HG02763 (cell line): ENCODE data around the gene GPR55.

Experiments used
- ATAC-seq: cut with Tn5 transposase; IDR thresholded peaks from one replicate; pipeline ENCODE4 v1.9.1; 2021; ENCODE audit warnings: mild to moderate bottlenecking, moderate library complexity; ENCODE audit not compliant: unreplicated experiment

Gene GPR55

DNA sequence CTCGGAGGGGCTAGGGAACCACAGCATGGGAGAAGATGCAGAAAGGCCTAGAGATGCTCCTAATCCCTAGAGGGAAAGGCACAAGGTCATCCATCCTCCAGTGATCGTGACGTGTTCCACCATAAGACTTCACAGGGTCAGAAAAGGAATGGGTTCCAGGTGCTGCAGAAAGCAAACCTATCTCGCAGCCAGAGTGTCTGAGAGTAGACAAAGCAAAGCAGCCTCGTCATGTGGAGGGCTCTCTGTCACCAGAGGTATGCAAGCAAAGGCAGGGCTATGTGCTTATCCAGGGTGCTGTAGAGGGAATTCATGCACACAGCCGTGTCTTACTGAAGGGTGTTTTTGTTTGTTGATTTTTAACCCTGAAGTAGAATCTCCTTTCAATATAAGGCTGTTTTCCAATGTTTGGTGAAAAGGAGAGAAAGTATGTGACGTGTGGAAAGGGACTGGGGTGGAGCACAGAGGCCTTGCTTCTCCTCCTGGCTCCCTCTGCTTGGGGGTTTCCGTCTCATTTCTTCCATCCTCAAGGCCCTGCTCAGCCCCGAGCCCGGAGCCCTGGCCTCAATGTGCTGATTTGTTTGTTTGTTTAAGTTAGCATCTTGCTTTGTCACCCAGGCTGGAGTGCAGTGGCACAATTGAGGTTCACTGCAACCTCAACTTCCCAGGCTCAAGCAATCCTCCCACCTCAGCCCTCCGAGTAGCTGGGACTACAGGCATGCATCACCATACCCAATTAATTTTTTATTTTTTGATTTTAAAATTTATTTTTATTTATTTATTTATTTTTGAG lies 3.0 kb downstream of the GPR55 start:
- ATAC-seq: no peak

DNA sequence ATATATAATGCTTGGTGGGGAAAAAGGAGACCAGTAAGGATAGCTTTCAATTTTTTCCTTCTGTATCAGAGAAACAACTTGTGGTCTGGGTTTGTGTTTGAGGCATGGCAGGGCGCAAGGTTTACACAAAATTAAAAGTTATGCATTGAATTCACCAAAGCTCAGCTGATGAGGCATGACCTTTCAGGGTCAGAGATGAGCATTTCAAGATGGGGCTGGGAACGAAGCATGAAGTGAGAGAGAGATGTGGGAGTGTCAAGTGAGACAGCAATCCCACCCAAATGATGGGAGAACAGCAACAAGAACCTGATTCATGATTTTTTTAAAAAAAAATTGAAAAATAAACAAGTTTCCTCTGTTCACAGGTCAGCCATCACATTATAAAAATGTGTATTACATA lies 4.9 kb downstream of the GPR55 start:
- no peak for ATAC-seq

DNA sequence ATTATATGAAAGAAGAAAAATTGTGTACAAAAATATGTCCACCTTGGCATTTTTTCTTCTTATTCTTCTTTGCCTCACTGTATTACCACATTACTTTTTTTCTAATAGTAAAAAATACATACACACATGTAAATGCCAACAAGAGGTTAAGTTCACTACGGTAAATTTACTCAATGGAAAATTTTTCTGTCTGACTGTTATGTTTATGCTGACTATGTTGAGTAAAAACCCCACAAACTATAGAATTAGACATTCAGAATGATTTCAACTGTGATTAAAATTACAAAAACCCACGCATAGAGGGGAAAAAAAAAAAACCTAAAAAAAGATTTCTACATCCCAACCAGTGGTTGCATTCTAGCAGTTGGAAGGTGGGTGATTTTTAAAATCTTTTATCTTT lies 5.4 kb downstream of the GPR55 start:
- no peak for ATAC-seq

DNA sequence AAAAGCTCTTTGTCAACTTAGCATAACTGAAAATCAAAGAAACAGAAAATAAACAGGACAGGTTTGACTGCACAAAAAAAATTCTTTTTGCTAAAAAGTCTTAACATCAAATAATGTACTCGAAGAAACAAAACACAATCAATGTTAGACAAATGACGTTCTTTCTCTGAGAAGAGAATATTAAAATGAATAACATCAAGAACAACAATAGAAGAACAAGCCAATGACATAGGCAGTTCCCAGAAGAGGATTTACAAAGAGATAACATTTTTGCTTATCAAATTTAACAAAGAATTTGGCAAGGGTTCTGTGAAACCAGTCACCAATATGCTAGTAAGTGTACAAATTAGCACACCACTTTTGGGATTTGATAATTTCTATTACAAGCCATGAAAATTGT lies 5.8 kb downstream of the GPR55 start:
- no peak for ATAC-seq

DNA sequence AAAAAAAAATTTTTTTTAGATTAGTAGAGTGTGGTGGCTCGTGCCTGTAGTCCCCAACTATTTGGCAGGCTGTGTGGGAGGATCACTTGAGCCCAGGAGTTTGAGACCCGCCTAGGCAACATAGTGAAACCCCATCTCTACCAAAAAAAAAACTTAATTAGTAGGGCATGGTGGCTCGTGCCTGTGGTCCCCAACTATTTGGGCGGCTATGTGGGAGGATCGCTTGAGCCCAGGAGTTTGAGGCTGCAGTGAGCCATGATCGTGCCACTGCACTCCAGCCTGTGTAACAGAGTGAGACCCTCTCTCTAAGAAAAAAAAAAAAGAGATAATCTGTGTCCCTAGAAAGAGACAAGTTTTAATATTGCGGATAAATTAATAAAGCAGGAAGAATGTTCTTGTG lies 8.8 kb downstream of the GPR55 start:
- no peak for ATAC-seq

DNA sequence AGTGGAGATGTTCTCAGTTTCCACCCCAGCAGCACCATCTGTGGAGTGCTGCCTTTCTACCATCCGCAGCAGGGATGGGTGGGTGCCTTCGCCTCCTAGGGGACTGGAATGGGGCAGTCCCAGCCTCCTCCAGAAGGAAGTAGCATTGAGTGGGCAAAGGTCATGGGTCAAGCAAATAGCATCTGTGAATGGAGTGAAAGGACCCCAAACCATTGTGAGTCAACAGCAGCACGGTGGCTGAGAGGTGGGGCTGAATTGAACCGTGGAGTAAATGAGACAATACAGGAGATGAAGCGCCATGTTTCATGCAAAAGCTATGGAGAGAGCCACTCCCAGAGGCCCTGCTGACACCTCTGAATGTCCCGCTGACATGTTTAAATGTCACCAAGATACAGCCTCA lies 9.7 kb downstream of the GPR55 start:
- ATAC-seq: no peak

DNA sequence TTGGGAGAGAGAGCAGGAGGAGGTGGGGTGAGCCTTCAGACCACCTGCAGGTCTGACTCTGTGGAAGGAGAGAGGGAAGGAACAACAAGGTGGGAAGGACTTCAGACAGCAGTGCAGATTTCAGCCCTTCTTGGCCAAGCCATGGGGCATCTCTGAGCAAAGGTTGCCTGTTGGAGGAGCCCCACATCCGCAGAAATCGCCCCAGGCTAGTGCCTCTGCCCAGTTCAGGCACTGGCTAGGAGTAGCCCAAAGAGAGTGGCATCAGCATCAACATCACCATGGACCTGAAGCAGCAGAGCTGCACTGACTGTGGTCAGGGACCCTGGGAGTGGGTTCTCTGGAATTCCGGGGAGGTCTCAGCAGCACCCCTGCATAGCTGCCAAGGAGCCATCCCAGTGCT lies 10.2 kb downstream of the GPR55 start:
- no peak for ATAC-seq

DNA sequence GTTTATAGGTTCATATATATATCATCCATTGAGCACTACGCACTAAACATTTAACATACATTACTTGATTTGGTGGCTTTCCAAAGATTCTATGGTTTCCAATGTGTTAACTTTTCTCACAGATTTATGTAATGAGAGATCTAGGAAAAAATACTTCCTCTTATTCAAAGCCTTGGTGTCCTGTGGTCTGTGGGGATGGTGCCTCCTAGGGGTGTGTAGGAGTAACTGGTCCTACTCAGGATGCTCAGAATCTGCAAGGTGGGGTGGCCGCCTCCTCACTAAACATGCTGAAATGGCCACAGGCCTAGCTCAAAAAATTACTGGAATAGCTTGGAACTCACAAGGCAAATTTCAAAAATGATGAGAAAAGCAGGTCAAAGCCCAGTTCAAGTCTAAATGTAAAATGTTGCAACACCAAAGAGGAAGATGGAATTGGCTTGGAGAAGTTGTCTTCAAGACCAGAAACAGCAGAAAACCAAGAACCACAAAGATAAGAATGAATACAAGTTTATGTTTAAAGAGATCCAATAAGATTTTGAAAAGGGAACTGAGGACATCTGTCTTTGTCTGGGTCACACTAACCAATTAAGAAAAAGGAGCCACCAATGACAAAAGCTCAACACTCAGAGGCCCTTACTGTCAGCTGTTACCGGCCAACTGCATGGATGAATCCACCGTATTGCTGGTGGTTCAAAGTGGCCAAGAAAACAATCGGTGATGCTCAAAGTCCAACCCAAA lies 11.5 kb downstream of the GPR55 start:
- ATAC-seq: no peak

DNA sequence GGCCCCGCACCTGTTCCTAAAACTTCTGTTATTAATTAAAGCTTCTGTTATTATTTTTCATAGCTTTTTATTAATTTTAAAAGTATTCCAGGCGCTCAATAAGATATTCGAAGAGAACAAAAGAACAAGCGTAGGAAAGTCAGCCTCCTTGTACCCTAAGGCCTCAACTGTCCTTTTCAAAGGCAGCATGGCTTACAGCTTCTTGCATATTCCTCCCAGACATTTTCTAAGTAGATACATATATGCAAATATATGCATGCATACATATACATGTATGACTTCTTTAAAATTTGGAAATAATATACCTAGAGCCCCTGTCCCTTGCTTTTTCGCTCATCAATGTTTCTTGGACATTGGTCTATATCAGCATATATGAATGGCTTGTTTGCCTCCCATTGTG lies 12.3 kb downstream of the GPR55 start:
- ATAC-seq: no peak

DNA sequence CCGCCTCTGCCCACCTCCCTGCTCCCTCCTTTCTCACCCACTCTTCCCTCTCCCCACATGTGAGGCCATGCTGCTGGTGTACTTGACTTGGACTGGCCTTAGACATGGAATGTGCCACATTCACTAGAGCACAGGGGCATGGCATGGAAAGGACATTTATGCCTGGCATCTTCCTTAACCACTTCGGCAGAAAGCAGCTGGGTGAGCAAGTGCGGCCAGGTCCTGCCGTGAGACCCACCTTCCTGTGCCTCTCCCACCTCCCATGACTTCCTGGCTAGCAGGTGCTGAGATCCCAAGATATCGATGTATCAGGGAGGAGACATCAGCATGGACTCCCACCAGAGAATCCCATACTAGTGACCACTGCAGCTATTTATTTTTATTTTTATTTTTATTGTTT lies 13.0 kb downstream of the GPR55 start:
- no peak for ATAC-seq

DNA sequence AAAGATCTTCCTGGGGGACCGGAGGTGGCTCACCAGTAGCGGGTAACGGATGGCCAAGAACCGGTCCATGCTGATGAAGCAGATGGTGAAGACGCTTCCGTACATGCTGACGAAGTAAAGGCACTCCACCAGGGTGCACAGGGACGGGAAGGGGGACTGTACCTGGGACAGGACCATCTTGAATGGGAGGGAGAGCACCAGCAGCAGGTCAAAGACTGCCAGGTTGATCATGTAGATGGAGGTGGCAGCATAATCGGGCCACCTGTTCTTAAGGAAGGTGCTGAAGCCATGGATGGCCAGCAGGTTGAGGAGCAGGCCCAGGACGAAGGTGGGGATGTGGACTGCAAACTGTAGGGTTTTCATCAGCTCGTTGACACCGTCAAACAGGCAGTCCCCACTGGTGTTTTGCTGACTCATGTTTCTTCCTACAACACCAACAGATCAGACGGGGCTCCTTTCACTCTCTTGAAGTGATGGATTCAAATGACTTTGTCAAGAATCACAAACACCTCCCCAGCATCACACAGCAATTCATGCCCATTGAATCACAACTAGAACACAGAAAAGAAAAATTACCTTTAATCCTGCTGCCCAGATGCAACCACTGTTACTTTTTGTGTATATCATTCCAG lies 14.4 kb downstream of the GPR55 start:
- ATAC-seq: no peak

DNA sequence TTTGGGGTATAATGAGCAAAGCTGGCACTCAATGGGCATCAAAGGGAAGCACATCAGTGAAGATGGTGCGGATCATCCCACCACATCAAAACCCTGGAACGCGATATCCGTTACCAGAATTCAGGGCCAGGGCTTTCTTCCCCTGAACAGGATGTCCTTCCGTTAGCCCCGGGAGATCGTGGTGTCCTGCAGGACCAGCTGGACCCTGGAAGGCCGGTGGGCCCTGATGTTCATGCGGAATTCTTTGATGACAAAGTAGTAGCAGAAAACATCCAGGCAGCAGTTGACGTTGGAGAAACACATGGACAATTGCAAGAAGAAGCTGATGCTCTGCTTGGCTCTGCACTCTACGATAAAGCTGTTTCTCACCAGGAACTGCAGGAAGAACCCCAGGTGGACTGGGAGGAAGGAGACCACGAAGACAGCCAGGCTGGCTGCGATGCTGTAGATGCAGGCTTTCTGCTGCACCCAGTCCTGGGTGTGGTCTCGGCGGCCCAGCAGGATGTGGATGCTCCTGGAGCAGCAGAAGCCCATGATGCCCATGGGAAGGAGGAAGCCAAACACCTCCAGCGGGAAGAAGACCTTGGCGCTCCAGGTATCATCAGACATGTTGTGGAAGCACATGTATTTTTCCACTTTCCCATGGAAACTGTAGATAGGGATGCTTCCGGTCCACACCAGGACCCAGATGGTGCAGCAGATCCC lies 15.0 kb downstream of the GPR55 start:
- ATAC-seq: no peak

DNA sequence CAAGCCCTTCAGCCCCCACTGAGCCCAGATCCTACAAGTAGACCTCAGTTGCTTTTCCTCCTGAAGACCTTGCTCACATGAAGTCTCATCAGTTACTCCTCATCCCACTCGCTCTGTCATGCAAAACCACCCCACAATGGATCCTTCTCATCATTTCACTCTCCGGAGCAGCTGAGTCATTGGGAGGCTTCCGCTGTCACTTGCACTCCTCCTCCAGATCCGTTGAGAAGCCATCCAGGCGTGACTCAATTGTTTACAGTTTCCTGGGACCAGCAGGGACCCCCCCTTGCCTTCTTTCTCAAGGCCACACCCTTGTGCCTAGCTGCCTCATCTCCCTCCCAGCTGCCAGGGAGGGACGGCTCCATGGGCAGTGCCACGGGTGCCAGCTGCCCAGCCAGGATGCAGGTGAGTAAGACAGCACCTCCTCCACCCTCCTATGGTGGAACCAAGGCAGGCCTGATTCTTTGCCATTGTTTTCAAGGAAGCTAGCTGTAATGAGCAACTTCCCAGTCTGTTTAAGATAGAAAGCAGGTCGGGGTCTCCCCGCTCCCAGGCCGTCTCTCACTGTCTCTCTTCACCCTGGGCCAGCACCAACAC lies 16.3 kb downstream of the GPR55 start:
- no peak for ATAC-seq

DNA sequence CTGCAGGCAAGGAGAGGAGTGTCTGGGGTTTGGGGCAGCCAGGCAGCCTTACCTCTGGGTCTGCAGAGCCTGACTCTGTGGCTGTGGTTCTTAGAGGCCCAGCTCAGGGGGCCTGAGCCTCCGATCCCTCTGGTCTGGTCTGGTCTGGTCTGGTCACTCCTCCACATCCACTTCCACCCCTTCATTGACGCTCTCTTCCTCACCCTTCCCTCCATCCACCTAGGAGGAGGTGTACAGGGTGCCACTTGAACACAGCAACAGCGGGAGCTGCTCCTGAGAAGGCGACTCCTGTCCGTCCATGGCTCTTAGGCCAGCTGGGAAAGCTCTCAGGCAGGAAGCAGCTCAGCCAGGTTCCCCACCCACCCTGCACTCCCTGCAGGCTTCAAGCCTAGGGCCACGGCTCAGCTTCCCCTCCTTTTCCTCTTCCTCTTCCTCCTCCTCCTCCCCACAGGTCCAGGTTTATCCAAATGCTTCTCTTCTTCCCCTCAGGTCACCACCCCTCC lies 16.9 kb downstream of the GPR55 start:
- no peak for ATAC-seq

DNA sequence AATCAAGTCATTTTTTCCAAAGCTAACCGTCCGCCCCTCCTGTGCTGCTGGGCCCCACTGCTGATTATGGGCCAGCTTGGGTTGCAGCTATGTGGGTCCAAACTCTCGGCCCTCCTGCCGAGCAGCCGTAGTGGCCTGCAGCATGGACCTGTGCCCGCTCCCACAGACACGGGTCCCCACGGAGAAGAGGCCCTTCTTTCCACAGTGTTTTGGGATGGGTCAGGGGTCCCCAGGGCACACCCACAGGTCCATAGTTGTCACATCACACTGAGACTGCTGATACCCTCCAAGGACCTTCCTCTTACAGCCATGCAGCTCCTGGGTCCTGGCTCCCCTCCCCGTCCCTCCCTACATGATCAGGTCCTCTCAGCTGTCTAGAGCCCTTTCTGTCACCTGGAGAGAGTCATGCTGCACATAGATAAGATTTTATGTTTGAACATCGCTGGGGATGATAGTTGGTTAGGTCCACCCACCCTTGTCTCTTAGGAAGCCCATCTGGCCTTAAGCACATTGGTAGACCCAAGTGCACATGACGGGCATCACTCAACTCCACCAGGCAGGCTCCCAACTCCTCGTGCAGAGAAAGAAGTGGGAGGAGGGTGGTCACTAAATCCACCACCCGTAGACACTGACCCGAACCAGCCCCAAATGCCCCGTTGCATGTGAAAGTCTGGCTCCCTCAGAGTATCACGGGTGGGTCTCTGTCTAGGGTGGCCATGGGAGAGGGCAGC lies 17.5 kb downstream of the GPR55 start:
- ATAC-seq: no peak

DNA sequence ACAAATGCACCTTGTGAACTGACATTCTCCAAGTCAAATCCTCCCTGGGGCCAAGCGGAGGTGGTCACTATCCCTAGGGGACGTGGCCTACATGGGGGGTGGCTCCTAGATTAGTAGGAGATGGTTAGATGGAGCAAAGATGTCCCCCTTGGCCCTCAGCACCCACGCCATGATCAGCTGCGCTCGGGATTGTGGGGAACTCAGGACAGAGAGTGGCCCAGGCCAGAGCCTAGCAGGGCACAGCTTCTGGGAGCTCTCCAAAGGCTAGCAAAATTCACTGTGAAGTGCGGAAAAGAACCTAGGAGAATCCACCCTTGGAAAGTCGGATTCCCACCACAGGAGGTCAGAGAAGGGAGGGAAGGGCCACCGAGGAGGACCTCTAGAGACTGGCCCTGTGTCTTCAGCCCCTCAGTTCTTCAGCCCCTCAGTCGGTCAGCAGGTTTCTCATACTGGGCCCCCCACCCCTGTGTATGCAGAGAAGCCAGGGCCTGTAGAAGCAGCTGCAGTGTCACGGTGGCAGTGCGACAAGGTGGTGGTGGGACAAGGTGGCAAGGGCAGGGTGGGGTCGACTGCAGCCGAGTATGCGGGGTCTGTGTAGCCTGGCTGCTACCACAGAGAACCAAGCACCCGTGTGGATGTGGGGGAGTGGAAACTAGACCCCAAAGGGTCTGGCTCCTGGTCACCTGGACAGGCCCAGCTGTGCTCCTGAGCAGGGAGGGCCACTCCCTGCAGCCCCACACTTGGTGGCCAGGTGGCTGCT lies 18.4 kb downstream of the GPR55 start:
- ATAC-seq: no peak

DNA sequence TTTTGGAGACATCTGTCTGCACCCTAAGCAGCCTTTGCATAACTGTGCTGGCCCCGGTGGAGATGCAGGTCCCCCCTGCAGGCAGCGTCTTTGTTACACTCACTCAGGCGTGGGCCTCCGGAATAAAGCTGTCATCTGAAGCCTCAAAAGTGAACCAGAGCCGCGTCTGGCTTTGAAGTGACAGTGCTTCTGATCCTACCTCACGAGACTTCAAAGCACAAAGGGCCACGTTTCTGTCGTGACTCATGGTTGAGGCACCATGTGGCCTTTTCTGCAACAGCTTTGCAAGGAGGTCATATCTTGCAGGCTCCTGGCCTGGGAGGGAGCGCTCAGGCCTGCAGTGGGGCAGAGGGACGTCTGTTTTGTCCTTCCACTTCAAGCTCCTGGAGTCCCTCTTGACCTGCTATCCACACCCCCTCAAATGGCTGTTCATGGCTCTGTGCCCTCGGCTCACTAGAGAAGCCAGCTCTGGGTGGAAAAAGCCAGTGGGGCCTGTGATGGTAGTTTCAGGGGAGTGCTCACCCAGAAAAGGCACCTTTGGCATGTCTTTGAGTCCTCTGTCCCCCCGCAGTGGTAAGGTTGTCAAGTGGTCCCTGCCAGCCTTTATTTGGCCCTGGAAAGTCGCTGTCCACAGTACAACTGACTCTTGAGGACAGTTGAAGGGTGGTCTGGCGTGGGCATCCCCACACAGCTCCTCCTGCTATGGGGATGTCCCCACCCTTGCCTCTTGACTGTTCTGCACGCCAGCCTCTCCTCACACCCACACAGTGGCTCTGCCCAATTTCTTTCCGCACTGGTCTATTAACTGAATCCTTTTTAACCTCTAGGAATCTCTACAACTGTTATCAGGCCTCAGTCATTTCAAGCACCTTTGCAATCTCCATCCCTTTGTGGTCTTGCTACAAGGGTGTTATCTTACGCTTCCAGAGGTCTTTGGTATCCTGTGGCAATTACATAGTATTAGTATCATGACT lies 19.3 kb downstream of the GPR55 start:
- no peak for ATAC-seq

DNA sequence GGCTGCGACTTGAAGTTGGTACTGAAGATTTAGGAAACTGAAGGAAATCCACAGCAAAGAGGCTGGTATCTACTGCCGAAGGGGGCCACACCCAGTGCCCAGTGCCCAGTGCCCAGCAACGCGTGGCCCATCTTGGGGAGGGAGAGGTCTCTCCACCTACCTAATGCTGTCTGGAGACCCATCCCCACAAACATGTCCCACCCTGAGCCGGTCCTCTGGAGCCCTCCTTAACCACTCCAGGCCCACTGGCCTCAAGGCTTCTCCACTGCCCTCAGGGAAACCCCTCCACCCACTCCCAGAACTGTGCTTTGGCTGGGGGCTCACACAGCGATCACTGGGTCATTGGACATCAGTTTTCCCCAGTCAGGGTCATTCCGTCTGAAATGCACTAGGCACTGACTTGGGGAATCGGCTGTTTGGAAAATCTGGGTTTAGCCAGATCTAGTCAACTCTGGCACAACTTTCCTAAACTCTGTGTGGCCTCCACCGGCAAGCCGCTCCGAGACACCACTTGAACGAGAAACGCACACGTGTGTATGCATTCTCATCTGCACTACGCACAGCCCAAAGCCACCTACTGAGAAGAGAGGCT lies 20.1 kb downstream of the GPR55 start:
- no peak for ATAC-seq
